ENCODE measurements around the gene ALDH1L1.
A peak's percentile ranks its signal among the peaks of the same experiment; 100 is the strongest.

Gene ALDH1L1

DNA sequence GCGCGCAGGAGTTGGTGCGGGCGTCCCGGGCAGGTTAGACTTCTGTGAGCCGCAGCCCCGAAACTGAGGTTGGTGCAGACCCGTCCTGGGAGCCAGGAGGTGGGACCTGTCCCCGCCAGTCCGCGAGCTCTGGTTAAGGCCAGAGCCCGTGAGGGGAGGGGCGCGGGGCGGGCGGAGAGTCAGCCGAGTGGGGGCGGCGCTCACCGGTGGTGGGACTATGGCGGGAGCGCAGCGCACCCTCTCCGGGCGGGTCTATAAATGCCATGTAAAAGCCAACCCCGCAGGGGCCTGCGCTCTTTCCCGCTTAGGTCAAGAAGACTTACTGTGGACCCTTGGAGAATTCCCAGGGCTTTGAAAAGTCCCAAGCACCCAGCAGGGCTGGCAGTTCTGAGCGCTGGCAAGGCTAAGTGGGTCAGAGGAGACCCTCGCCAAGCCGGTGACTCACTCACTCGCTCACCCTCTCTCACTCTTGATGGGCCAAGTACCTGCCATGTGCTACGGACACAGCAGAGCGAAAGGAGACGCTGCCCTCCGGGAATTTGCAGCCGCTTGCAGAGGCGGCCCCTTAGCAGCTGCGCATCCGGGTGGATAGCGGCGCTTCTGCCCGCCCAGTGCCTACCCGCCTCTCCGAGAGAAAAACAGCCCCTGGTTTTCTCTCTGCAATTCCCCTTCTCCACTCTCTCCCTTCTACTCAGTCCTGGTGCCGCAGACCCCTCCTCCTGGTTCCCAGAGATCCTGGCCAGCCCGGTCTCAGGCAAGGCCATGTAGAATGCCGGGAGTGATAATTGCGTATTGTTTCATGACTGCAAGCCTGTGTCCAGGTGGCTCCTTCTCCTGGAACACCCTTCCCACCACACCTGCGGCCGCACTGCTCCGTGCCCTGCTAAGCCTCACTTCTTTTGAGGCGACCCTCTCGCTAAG, at the start of gene ALDH1L1:
TSS of gene ALDH1L1 (minus strand) at position 110 of the 921 bp plus-strand sequence. CDS start 19,607 bp downstream, outside the sequence.
- DNase-seq = peak; percentile 51

DNA sequence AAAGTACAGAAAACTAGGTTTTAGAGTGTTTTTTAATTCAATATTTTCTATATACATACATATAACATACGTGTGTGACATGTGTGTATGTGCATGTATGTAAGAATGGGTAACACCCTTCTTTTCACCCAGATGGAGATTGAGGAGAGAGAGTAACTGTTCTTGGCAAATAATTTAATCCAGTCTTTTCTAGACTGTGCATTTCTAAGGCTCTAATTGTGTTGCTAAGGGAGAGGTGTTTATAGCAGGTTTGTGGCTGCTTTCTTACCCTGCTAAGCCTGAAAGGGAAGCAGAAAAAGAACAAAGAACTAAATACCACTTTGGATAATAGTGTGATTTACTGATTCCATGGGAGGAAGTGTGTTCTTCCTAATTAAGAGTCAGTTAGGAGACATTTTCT, 46.0 kb upstream of the ALDH1L1 start:
- no peak for DNase-seq

DNA sequence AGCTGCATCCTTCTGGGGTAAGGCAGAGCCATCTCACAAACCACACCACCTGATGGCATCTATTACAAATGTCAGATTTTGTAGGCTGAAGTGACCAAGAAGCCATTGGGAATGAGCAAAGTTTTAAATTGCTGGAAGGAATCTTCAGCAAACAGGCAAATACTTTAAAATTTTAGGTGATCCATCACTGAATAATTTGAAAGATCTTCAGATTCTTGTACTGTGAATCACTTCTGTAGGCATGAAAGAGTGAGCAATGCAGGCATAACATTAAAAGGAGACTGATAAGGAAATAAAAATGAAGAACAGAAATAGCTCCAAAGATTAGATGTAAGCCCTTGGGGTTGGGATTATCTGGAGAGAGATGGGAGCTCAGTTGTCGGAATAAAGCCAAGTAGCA, 36.0 kb upstream of the ALDH1L1 start:
- no peak for DNase-seq

DNA sequence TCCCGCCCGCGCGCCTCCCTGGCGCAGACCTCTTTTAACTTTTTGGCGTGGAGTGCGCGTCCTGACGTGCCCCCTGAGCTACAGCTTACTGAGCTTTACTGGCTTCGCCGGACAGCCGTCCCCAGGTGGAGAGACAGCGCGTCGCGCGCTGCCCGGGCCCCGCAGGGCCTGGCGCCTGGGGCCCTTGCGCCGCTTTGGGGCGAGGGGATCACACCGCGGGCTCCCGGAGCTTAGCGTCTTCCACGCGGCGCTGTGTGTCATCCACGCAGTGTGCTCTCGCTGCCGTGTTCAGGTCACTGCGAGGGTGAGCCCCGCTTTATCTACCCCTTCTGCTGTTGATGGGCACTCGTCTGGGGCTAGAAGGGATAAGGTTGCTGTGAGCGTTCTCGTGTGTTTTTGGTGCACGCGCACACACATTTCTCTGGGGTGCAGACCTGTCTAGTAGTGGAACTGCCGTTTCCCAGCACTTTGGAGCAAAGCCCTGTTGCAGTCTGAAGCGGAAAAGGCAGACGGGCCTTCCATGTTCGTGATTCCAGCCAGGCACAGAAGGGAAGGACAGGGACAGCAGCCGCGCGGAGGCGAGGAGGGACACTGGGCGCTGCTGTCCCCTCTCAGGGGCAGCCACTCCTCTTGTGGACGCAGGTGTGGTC, 33.1 kb upstream of the ALDH1L1 start:
- DNase-seq = no peak

DNA sequence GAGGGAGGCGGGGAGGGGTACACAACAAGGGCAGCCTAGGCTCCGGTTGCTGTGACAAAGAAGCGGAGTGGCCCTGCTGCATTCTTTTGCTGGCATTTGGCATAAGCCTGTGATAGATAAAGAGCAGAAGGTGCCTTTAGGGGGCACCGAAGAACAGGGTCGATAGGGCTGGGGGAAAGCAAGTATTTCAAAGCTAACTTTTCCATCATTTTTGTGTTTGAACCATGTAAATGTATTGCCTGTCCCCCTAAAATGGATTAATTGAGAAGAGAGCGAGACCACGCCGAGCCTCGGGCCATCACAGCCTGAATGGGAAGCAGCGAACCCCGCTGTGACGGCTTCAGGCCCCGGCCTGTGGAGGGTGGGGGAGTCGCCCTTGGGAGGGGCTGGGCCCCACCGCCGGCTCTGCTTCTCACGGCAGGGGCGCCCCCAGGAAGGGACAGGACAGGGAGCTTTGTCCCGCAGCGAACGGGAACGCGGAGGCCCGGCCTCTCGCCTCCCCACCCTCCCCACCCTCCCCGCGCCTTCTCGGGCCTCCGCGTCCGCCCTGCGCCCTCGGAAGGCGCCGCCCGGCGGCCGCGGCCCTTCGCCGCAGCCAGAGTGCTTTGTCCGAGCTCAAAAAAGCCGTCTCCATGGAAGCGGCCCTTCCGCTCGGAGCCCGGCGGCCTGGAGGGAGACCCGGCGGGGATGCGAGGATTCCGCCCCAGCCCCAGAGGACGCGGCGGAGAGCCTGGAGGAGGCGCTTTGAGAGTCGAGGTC, 32.4 kb upstream of the ALDH1L1 start:
- no peak for DNase-seq

DNA sequence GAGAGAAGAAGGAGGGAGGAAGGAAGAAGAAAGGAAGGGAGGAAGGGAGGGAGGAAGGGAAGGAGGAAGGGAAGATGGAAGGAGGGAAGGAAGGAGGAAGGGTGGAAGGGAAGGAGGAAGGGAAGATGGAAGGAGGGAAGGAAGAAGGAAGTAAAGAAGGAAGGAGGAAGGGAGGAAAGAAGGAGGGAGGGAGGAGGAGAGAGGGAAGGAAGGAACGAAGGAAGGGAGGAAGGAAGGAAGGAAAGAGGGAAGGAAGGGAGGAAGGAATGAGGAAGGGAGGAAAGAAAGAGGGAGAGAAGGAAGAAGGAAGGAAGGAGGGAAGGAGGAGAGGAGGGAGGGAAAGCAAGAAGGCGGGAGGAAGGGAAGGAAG, 31.8 kb upstream of the ALDH1L1 start:
- DNase-seq = no peak

DNA sequence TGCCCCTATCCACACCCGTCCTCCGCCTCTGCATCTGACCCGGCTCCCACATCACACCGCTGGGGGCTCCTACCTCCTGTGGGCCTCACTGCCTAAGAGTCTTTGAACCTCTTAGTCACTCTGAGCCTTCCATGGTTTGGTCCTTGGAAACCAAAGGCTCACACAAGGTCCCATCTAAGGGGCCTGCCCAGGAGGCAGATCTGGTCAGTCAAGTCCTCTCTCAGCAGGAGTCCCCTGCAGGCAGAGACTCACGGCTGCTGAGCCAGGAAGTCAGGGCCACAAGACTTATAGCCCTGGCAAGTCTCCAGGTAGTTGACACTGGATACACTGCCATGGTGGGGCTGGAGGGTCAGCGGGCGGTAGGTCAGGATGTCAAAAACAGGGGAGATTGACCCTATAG, 31.2 kb upstream of the ALDH1L1 start:
- DNase-seq = no peak

DNA sequence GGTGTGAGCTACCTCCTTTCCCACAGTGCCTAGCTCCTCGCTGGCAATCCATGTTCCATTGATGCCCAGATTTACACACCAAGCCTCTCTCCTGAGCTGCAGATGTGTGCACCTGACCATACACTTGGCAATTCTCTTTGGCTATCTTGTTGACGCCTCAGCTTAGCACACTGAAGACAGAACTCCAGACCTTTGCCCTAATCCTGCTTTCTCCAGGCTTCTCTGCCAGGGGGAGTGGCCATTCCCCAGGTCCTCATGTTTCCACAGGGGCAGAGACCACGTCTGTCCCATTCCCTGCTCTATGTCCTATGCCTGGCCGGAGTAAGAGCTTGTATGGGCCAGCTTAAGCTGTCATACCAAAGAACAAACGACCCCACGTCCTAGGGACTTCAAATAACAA, 30.2 kb upstream of the ALDH1L1 start:
- DNase-seq = no peak

DNA sequence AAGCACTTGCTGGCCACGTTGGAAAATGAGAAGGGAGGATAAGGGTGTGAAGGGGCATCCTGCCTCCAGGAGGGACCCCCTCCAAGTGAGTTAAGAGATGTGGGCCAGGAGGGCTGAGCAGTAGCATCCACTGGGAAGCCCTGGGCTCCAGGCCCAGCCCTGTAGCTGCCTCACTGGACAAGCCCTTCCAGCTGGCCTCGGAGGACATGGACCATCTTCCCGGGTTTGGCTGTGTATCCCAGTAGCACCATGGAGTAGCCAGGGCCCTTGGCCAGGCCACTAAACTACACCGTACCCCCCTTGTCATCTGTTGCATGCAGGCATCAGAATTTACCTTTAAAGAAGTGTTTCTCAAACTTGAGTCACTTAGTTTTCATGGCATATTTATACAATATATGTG, 29.4 kb upstream of the ALDH1L1 start:
- no peak for DNase-seq

DNA sequence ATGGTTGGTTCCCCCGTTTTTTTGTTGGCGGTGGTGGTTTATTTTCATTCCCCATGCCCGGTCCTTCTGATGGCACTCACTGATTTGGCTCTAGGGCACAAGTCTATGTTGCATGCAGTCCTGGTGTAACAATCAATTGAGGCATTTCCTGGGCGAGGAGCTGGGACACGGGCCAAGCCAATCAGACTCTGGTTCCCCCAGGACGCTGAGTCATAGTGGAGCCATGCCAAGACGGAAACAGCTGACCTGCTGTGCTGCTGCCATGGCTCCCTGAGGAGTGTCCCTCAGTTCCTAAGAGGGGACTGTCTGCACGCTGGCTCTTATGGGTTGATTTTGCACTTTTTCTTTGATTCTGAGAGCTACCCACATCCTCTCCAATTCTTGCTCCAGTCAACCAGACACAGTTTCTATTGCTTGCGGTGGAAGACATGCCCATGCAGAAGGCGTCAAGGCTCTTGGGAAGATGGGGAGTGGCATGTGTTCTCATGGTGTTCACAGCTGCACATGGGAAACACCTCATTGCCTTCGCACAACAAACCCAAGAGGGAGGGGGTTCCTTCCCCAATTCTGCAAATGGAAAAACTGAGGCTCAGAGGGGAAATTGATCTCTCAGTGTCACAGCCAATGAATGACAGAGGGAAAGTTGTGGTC, 28.3 kb upstream of the ALDH1L1 start:
- DNase-seq = no peak

DNA sequence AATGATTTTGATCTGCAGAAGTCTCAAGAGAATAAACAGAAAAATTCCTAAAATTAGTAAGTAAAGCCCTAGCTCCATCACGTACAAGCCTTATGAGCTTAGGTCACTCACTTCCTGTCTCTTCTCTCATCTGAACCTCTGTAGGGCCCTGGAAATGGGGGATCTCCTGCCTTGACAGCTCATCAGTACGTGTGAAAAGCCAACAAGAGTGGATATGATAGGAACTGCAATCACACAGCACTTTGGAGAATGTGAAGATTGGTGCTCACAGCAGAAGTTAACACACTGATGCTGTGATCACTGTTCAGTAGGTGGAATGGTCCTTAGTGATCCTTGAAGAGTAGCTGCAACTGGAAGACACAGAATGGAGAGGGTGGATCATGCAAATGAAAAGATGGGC, 27.8 kb upstream of the ALDH1L1 start:
- no peak for DNase-seq

DNA sequence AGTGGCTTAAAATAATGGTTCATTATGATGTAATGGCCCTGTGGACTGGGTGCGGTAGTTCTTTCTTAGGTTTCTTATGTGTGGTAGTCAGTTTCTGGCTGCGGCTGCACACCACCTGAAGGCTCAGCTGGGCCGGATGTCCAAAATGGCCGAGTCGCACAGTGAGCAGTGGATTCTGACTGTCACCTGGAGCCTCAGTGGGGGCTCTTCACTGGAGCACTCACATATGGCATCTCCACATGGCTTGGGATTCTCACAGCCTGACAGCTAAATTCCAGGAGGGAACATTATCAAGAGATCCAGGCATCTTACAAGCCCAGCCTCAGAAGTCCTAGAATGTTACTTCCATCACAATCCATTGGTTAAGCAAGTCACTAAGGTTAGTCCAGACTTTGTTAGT, 26.8 kb upstream of the ALDH1L1 start:
- no peak for DNase-seq

DNA sequence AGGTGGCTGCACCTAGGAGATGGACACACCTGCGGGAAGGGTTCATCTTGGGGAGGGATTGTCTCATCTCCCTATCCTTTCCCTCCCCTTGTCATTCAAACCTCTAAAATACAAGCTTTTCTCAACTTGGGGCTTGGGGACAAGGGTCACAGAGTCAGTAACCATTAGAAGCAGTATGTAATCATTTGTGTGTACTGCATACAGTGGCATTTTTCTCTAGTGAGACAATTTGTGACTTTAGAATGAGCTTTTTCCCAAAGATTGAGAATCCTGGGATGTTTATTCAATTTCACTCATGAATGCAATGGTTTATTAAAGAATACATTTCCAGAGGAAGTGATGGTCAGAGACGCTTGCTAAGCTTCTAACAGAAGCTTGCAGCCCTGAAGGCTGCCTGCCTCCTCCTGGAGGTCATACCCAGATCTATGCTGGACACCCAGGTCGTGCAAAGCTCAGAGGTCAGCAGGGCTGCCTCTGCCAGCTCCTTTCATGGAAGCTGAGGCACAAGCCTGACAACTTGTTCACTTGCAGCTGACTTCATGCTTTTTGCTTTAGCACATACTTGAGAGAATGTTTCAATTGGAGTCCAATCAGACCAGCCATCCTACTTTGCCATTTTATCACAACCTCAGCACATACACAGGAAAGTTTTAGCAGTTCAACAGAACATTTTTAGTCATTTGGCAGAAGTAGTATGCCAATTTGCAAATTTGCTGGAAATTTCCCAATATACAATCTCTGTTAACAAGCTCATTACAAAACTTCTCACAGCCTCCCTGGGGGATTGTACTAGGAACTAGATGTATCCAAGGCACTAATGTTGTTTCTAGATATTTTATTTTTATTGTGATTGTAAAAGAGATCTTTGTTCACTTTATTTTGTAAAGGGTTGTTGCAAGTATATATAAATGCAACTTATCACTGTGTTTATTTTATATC, 25.6 kb upstream of the ALDH1L1 start:
- DNase-seq = no peak

DNA sequence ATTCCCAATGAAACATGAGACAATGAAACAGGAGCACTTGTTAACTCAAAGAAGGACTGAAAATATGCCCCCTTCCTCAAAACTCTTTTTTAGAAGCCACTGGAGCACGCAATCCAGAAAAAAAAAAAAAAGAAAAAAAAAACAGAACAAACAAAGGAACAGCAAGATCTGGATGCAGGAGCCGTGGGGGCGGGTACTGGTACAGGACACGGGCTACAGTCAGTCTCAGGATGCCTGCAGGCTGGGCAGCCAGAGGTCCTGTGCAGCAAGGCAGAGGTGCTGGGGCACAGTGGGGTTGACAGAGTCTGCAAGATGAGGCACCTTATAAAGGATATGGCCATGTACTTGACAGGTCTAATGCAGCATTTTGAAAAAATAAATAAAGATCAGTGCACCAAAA, 22.3 kb upstream of the ALDH1L1 start:
- no peak for DNase-seq

DNA sequence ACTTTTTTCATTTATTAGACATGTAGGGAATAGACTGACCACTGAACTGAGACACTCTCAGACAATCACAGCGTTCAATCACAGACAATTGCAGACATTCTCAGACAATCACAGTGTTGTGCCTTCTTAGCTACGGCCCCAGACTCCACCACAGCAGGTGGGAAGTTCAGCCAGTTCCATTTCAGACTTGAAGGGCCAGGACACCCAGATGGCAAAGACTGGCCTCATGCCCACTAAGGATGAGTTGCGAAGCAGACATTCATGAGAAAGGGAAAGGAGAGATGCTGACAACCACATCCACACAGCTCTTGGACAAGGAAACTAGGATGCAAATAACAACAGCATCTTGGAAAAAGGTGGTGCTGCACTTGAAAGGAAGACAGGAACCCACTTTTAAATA, 21.9 kb upstream of the ALDH1L1 start:
- no peak for DNase-seq

DNA sequence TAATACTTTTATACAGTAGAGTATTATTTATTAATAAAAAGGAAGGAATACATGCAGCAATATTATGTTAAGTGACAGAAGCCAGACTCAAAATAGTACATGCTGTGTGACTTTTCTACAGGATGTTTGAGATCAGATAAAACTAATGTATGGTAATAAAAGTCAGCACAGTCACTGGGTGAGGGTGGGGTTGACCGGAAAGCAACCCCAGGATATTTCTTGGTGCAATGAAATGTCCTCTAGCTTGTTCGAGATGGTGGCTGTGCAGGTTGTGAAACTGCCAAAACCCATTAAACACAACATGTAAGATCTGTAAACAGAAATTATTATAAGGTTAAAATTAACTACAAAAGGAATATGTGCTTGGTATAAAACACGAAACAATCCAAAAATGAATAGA, 20.8 kb upstream of the ALDH1L1 start:
- no peak for DNase-seq

DNA sequence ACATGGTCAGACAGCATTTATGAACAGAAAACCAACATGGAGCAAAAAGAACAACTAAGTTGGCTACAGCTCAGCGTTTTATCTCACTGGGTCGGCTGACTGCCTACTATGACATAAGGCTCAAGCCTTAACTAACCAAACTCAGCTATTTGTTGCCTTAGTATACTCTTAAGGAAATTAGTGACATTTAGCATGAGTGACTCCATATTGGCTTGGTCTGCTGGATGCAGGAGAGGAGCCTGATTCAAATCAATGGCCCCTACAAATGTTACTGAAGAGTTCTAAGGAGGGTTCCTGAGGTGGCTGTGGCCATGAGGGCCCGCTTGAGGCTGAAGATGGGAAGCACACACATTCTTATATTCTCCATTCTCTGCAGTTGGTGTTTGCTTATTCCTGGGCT, 20.1 kb upstream of the ALDH1L1 start:
- DNase-seq = no peak

DNA sequence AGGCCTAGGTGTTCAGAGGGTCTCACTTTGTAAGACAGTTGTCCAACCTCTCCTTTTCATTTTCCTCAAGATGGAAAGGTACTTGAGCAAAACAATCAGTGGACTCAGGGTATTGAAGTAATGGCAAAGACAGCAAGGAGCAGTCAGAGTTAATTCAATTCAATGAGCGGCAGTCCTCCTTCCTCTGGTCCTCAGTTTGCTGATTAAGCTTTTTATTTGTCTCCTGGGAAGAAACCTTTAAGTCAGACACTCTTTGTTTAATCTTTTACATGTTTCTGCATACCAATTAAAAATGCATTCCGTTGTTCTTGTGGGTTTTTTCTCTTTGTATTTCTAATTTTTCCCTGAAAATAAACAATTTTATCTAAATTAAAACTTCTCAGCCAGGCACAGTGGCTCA, 18.9 kb upstream of the ALDH1L1 start:
- no peak for DNase-seq

DNA sequence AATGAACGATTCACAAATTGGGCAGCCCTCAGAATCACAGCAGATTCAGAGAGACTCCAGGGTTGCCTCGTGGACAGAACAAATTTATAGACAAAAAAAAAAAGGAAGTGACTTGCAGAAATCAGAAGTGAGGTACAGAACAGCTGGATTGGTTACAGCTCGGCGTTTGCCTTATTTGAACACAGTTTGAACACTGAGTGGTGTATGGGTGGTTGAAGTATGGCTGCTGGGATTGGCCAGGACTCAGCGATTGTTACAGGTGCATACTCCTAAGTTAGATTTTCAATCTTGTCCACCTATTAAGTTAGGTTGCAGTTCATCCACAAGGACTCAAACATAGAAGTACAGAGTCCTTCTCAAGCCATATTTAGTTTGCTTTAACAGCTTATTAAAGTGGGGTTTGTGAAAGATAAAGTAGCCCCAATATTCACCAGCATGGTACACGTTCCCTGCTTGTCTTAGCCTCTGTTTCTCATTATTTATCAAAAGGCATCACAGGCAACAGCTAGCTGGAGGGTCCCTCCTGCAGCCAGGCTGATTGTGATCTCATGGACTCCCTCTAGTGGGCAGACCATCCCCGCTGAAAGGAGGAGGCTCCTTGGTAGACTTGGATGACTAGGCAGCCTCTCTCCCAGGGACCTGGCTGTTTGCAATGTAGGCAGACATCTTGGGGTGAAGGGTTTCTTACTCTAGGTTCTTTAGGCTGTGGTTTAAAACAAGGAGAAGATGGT, 17.6 kb upstream of the ALDH1L1 start:
- no peak for DNase-seq

DNA sequence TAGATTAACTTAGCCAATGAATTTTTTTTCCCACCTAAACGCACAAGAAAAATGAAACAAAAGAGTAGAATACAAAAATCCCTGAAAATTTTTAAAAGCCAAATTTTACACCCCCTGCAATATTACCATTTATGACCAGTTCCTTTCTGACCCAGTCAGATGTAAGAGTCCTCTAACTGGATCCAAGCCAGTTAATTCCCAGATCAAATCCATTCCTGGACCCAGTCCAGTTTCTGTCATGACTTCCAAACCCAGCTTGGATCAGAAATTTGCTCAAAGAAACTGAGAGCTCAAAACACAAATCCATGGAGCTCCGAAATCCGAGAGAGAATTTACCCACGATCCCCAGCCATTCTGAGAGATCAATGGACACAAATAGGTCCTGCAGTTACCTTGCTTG, 17.0 kb upstream of the ALDH1L1 start:
- no peak for DNase-seq

DNA sequence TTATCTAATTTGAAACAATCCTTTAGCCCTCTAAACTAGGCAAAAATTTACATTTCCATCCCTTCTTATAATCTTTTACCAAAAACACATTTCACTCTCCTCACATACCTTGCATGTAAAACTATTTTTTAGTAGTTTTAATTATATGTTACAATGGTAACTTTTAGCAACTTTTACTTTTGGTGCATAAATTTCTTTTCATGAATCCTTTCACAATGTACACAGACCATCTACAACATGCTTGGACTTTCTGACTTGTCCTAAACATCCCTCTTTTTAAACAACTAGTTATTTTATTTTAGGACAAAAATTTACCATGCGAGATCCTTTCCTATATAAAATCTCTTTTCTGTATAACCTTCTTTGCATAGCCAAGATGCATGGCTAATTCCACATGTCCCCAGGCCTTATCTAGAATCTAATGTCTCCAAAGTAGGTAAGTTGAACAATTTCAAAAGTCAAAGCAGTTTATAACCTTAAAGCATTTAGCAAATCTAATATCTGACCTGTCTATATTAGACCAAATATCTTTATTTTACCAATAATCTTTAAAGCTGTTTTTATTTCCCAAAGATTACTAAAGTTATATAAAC, 14.4 kb upstream of the ALDH1L1 start:
- no peak for DNase-seq

All from NCI-H2227 treated with DMSO at 0.1 percent for 48 hours (cell line).